Measurements from ENCODE around the gene NEBL.

The NEBL gene

DNA sequence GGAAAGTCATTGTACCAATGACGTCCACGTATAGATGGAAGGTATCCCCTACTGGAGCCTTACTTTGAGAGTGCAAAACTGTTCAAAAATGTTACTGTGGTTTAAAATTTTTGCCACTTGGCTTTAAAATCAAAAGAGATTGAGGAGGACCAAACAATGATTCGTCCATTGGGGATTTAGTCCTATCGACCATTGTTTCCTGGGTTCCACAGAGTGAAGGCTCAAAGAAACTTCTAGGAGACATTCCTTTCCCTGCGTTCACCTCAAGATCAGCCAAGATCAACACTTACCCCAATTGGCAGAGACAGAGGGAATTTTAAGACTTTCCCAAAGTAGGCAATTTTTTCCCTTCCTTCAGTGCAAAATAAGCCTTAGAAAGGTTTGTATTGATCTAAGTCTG lies 152.3 kb downstream of the NEBL start:
- TF ChIP-seq, protein P1, sequence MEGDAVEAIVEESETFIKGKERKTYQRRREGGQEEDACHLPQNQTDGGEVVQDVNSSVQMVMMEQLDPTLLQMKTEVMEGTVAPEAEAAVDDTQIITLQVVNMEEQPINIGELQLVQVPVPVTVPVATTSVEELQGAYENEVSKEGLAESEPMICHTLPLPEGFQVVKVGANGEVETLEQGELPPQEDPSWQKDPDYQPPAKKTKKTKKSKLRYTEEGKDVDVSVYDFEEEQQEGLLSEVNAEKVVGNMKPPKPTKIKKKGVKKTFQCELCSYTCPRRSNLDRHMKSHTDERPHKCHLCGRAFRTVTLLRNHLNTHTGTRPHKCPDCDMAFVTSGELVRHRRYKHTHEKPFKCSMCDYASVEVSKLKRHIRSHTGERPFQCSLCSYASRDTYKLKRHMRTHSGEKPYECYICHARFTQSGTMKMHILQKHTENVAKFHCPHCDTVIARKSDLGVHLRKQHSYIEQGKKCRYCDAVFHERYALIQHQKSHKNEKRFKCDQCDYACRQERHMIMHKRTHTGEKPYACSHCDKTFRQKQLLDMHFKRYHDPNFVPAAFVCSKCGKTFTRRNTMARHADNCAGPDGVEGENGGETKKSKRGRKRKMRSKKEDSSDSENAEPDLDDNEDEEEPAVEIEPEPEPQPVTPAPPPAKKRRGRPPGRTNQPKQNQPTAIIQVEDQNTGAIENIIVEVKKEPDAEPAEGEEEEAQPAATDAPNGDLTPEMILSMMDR (IDR thresholded peaks at IDR 0.05), result no peak
- no peak overlapping the region for H3K4me3 Mint-ChIP-seq
- no peaks in the 10 kb centered on the region for H3K4me1 Mint-ChIP-seq
- no peak for DNase-seq
- peaks cover 3% of the 10 kb centered on the region for H3K9me3 Mint-ChIP-seq
- peaks cover 11% of the 10 kb centered on the region for H3K27me3 Mint-ChIP-seq (ENCODE audit: low read depth, poor library complexity)
- no peaks in the 10 kb centered on the region for H3K36me3 Mint-ChIP-seq (ENCODE audit: low read depth)
- H3K27ac Mint-ChIP-seq, result no peak overlapping the region

DNA sequence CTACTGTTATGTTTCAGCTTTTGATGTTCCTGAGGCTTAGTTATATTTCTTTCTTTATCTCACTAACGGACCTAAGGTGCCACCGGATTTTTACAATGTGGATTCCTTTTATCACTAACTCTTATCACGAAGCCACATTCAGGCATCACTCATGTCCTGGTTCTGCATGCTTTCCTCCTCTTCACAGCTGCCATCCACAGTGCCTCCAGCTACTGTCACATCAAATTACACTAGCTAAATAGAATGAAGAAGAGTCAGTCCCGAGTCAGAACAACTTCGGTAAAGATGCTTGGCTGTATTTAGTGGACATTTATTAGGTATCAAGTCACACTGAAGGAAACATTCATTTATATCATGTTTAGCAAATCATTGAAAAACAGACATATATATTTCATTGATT lies 153.2 kb downstream of the NEBL start:
- H3K4me1 Mint-ChIP-seq, result no peaks in the 10 kb centered on the region
- peaks cover 11% of the 10 kb centered on the region for H3K27me3 Mint-ChIP-seq (ENCODE audit: low read depth, poor library complexity)
- H3K27ac Mint-ChIP-seq, result no peak overlapping the region
- no peaks in the 10 kb centered on the region for H3K36me3 Mint-ChIP-seq (ENCODE audit: low read depth)
- no peak overlapping the region for H3K4me3 Mint-ChIP-seq
- TF ChIP-seq, protein P1 (IDR thresholded peaks at IDR 0.05), result no peak
- no peak for DNase-seq
- no peaks in the 10 kb centered on the region for H3K9me3 Mint-ChIP-seq

DNA sequence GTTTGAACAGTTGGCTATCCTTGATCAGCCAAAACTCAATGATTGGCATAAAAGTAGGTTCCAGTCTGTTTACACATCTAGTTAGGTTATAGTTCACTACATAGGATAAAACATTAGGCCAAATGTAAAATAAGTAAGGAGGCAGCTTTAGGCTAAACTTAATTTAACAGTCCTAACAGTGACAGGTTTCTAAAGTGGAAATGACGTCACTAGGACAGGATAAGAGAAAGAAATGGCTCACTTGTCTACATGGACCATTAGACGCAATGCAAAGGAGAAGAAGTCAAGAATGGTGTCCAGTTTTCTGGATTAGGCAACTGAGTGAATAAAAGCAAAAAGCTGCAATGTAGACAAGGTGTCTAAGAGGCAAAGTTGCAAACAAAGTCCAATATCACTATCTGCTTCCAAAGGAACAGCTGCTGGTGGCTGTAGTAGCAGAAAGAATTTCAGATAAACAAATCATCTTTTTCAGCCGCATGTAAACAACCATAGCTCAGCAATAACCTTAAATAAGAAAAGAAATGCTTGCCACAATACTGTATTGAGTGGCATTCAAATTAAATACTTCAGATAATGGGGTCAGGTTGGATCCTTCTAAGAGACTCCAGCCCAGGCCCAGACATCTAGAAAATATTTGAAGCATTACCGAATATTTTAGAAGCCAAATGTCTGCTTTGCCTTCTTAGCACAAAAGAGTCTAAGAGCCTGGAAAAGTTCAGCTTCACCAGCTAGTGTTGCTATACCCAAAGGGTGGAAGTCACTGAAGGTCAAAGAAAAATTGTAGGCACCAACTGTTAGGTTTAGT lies 154.2 kb downstream of the NEBL start:
- Mint-ChIP-seq H3K36me3 (ENCODE audit: low read depth) (no peaks in the 10 kb centered on the region), H3K9me3 (no peaks in the 10 kb centered on the region), H3K4me3 (no peak overlapping the region), H3K27me3 (ENCODE audit: low read depth, poor library complexity) (peaks cover 11% of the 10 kb centered on the region), H3K27ac (no peak overlapping the region), H3K4me1 (no peaks in the 10 kb centered on the region)
- DNase-seq, result no peak
- TF ChIP-seq, protein P1 (IDR thresholded peaks at IDR 0.05), result no peak

DNA sequence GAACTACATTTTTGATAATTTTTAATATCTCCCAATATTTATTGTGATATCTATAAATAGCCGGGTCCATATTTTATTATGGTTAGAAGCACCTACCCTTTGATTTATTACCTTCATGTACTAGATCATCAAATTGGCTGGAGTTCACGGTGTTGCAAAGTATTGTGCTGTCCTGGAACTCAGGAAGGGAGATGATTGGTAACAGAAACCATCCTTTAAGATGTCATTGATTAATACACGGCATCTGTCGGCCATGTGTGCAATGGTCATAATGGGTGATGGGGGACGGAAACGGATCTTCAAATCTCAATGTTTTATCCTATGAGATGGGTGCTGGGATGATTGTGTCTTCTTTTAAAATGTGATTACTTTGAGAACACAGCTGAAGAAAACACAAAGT lies 157.0 kb downstream of the NEBL start:
- no peak for DNase-seq
- TF ChIP-seq, protein P1 (IDR thresholded peaks at IDR 0.05), result no peak

DNA sequence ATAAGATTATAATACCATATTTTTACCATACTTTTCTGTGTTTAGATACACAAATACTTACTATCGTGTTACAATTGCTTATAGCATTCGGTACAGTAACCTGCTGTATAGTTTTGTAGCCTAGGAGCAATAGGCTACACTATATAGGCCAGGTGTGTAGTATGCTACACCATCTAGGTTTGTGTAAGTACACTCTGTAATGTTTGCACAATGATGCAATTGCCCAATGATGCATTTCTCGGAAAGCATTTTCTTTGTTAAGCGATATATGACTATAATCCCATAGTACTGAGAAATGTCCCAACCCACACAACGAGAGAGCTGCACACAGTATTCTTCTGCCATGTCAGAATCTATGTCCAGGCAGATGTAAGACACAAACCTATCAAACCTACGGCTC lies 160.0 kb downstream of the NEBL start:
- H3K4me3 Mint-ChIP-seq, result no peak overlapping the region
- H3K36me3 Mint-ChIP-seq (ENCODE audit: low read depth), result no peaks in the 10 kb centered on the region
- H3K27me3 Mint-ChIP-seq (ENCODE audit: low read depth, poor library complexity), result peaks cover 8% of the 10 kb centered on the region
- peaks cover 7% of the 10 kb centered on the region for H3K9me3 Mint-ChIP-seq
- H3K4me1 Mint-ChIP-seq, result no peaks in the 10 kb centered on the region
- no peak overlapping the region for H3K27ac Mint-ChIP-seq
- no peak for DNase-seq
- TF ChIP-seq, protein P1 (IDR thresholded peaks at IDR 0.05), result no peak

More for the DNA sequence above, 157.0 kb downstream of the NEBL start:
- no peaks in the 10 kb centered on the region for H3K9me3 Mint-ChIP-seq
- no peak overlapping the region for H3K4me3 Mint-ChIP-seq
- peaks cover 11% of the 10 kb centered on the region for H3K27me3 Mint-ChIP-seq (ENCODE audit: low read depth, poor library complexity)
- H3K27ac Mint-ChIP-seq, result no peak overlapping the region
- no peaks in the 10 kb centered on the region for H3K4me1 Mint-ChIP-seq
- no peaks in the 10 kb centered on the region for H3K36me3 Mint-ChIP-seq (ENCODE audit: low read depth)

Measured in nephron progenitor cell (in vitro differentiated cells).